ENCODE results near the gene FAM83B. TPM values are rescaled to one million over a fixed set of nuclear protein-coding genes. Genes with fewer than 3 reads are reported as not detected.

The FAM83B gene
- total and polyA plus RNA-seq, 10 of the 15 experiments (the other 5 are each of a cell fraction or from before 2014, with no cell fraction given) = 0.05 TPM; not detected in 9

GRCh38 chr6:54864272-54864671, 17.7 kb downstream of the FAM83B start:
- Histone ChIP-seq H3K4me3 (no peak overlapping the region), H2AFZ (ENCODE audit: control insufficient read depth, low read depth, low read length) (no peak overlapping the region), H3K27me3 (replicated peaks in 1 of 2; ENCODE audit: control insufficient read depth in 2 of 2, insufficient read depth in 2 of 2, low read length in 1 of 2) (no peaks in the 10 kb centered on the region), H3K4me2 (ENCODE audit: control insufficient read depth, insufficient read depth) (no peak overlapping the region), H3K27ac (ENCODE audit: control insufficient read depth, insufficient read depth) (no peak overlapping the region), H3K36me3 (ENCODE audit: control insufficient read depth in 2 of 2, insufficient read depth in 2 of 2, low read length in 1 of 2) (no peaks in the 10 kb centered on the region), H3K9ac (ENCODE audit: control insufficient read depth, insufficient read depth, low read length) (no peak overlapping the region), H3K79me2 (ENCODE audit: control insufficient read depth, insufficient read depth, low read length) (no peaks in the 10 kb centered on the region), H3K9me3 (replicated peaks; ENCODE audit: control insufficient read depth, insufficient read depth, low read length) (no peaks in the 10 kb centered on the region), H3K4me1 (ENCODE audit: control insufficient read depth, insufficient read depth, low read length) (no peaks in the 10 kb centered on the region), H4K20me1 (ENCODE audit: control insufficient read depth, insufficient read depth) (no peaks in the 10 kb centered on the region)
- in situ Hi-C loops (cut with MboI) = no loop called here
- FAIRE-seq (no peak), DNase-seq (ENCODE audit: low read depth, low spot score) (no peak), ATAC-seq (no peak)
- BruUV-seq (replicated peaks) = no TSS peak
- ChIA-PET SMC1A (ENCODE audit: uncharacterized antibody, unreplicated experiment) (interaction anchor here (1.2 kb wide), 1 partner anchor 8 kb away, joined by 3 read pairs; no protein-coding TSS in a partner anchor), CTCF (no interaction called here), POLR2A (no interaction called here), RAD21 (ENCODE audit: unreplicated experiment) (no interaction called here)
- TF ChIP-seq NFYA (IDR thresholded peaks at IDR 0.05; ENCODE audit: borderline replicate concordance, low read depth, low read length) (no peak), ZNF24 (IDR thresholded peaks at IDR 0.05) (no peak), SMAD5 (IDR thresholded peaks at IDR 0.05; ENCODE audit: low read depth) (no peak), IRF4 (IDR thresholded peaks at IDR 0.05; ENCODE audit: low read depth, low read length) (no peak)
- intact Hi-C loops (cut with micrococcal nuclease; ENCODE audit: unreplicated experiment) = no loop called here
- WGBS (ENCODE audit: insufficient coverage, insufficient replicate concordance, low lambda C conversion rate, missing lambda C conversion rate) = 31% methylated on average over 2 of the region's 2 CpGs

GRCh38 chr6:54865091-54865631, 18.6 kb downstream of the FAM83B start:
- Histone ChIP-seq H4K20me1 (ENCODE audit: control insufficient read depth, insufficient read depth) (no peaks in the 10 kb centered on the region), H3K27me3 (replicated peaks in 1 of 2; ENCODE audit: control insufficient read depth in 2 of 2, insufficient read depth in 2 of 2, low read length in 1 of 2) (no peaks in the 10 kb centered on the region), H3K4me1 (ENCODE audit: control insufficient read depth, insufficient read depth, low read length) (no peaks in the 10 kb centered on the region), H3K79me2 (ENCODE audit: control insufficient read depth, insufficient read depth, low read length) (no peaks in the 10 kb centered on the region), H3K9ac (ENCODE audit: control insufficient read depth, insufficient read depth, low read length) (no peak overlapping the region), H2AFZ (ENCODE audit: control insufficient read depth, low read depth, low read length) (no peak overlapping the region), H3K36me3 (ENCODE audit: control insufficient read depth in 2 of 2, insufficient read depth in 2 of 2, low read length in 1 of 2) (no peaks in the 10 kb centered on the region), H3K9me3 (replicated peaks; ENCODE audit: control insufficient read depth, insufficient read depth, low read length) (no peaks in the 10 kb centered on the region), H3K4me2 (ENCODE audit: control insufficient read depth, insufficient read depth) (no peak overlapping the region), H3K4me3 (no peak overlapping the region), H3K27ac (ENCODE audit: control insufficient read depth, insufficient read depth) (no peak overlapping the region)
- ChIA-PET SMC1A (ENCODE audit: uncharacterized antibody, unreplicated experiment) (no interaction called here), CTCF (no interaction called here), RAD21 (ENCODE audit: unreplicated experiment) (no interaction called here), POLR2A (no interaction called here)
- 16% methylated on average over 5 of the region's 5 CpGs for WGBS (ENCODE audit: insufficient coverage, insufficient replicate concordance, low lambda C conversion rate, missing lambda C conversion rate)
- BruUV-seq (replicated peaks) = no TSS peak
- intact Hi-C loops (cut with micrococcal nuclease; ENCODE audit: unreplicated experiment) (no loop called here), in situ Hi-C loops (cut with MboI) (no loop called here)
- no peak for DNase-seq (ENCODE audit: low read depth, low spot score)
- FAIRE-seq = no peak
- no peak for ATAC-seq
- TF ChIP-seq CUX1 (IDR thresholded peaks at IDR 0.05; ENCODE audit: insufficient replicate concordance, low read depth, low read length) (no peak), POLR2AphosphoS2 (IDR thresholded peaks at IDR 0.05; ENCODE audit: low read depth, low read length) (no peak), CBX3 (IDR thresholded peaks at IDR 0.05; ENCODE audit: borderline replicate concordance, low read depth) (no peak), CREB1 (IDR thresholded peaks at IDR 0.05; ENCODE audit: low read depth) (no peak), PML (IDR thresholded peaks at IDR 0.05; ENCODE audit: low read length) (no peak), BCL11A (IDR thresholded peaks at IDR 0.05; ENCODE audit: low read depth, low read length) (no peak), HSF1 (IDR thresholded peaks at IDR 0.05; ENCODE audit: low read depth, low read length) (no peak)

All from GM12878 (cell line).